Stimulated activated CD8-positive, alpha-beta memory T cell treated with anti-CD3 and anti-CD28 coated beads, Interleukin-7, amount 100 ng/mL, for 1 hour (primary cell): Measurements from ENCODE around the gene TCP11L1.
A peak's percentile ranks its signal among the peaks of the same experiment; 100 is the strongest.
"Not testable (repeated sequence)": the region's sequence is repeated elsewhere in the genome, so short reads cannot be mapped to it uniquely, and the experiment has no call there.

Experiments used
- DNase-seq, 2 donors: peaks; one replicate each; pipeline ENCODE4 v3.0.0-alpha.2; 2020; ENCODE audit warnings: low read depth in 2 of 2

The TCP11L1 gene

DNA sequence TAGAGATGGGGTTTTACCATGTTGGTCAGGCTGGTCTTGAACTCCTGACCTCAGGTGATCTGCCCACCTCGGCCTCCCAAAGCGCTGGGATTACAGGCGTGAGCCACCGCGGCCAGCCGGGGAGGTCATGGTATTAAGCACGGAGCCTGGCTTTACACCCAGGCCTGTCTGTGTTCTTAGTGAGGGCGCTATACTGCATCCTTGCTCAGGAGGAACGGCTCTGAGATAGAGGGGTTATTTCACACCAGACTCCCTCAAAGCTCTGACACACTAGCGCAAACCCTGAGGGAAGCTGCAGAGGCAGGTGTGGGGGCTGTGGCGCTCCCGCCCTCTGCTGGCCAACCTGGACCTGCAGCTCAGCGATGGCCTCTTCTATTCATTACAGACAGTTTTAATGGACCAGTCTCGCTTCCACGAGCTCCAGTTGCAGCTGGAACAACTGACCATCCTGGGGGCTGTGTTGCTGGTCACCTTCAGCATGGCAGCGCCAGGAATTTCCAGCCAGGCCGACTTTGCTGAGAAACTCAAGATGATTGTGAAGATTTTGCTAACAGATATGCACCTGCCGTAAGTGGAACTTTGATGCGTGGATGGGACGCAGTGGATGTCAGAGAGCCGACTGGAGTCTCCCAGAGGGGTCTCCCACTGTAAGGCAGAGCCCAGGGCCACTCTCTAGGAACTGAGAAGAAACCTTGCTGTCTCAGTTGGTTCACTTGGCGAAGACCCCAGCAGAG, 26.2 kb downstream of the TCP11L1 start:
- peak; percentile 32 to 54 for DNase-seq

DNA sequence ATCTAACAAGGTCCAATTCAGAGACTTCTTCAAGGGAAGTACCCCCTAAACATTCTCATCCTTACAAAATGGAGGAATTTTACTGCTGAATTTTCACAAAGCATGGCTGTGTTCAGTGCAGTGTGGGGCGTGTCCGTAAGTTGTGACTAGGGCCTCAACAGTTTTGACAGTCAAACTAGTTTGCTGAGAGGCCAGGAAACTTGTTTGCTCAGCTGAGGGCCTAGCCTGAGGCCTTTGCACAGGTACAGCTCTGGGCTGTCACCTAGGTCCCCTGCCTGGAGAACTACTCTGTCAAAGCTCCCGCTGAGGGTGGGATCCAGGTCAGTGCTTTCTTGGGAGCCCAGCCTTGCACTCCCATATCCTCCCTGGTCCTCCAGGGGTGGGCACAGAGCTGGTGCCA, 27.9 kb downstream of the TCP11L1 start:
- DNase-seq = no peak

DNA sequence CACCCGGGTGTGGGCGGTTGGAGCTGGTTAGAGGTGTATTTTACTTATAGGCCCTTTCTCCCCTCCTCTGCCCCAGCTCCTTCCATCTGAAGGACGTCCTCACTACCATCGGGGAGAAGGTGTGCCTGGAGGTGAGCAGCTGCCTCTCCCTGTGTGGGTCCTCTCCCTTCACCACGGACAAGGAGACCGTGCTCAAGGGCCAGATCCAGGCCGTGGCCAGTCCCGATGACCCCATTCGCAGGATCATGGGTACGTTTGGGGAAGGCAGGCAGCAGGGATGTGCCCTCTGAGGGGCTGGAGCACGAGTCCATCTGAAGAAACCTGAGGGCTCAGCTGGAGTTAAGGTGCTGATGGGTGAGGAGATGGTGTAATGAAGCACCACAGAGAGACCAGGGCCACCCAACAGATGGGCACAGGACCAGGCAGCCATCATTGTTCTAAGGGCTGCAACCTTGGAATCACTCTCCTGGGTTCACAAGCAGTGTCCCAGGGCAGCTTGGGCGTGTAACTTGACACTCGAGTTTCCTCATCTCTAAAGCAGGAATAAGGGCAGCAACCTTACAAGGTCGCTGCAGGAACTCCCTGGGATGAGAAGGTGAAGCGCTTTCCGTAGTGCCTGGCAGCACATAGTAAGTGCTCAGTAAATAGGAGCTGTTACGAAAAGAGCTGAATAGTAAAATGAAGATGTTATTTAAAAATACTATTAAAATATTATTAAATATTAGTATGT, 29.4 kb downstream of the TCP11L1 start:
- DNase-seq = no peak

DNA sequence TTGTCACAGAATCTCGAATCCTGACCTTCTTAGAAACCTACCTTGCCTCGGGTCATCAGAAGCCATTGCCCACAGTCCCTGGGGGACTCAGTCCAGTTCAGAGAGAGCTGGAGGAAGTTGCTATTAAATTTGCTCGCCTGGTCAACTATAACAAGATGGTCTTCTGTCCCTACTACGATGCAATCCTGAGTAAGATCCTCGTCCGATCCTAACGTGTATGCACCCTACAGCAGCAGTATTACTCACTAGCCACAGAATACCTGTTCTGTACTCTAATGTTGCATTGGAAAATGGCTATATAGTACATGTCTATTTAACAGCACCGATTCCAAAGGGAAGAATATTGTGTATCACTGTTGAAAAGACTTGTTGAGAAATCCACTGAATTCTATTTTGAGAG, 33.1 kb downstream of the TCP11L1 start:
- DNase-seq = no peak

DNA sequence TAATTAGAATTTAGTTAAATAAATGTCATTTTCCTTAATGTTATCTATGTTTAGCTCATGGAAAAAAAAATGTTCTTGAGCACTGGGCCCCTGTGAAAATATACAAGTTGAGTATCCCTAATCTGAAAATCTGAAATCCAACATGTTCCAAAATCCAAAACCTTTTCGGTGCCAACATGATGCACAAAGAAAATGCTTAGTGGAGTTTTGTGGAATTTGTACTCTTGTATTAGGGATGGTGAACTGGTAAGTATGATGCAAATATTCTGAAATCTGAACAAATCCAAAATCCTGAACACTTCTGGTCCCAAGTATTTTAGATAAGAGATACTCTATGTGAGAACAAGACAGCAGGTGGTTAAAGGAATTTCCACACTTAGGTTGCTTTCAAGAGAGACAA, 44.5 kb downstream of the TCP11L1 start:
- no peak for DNase-seq

DNA sequence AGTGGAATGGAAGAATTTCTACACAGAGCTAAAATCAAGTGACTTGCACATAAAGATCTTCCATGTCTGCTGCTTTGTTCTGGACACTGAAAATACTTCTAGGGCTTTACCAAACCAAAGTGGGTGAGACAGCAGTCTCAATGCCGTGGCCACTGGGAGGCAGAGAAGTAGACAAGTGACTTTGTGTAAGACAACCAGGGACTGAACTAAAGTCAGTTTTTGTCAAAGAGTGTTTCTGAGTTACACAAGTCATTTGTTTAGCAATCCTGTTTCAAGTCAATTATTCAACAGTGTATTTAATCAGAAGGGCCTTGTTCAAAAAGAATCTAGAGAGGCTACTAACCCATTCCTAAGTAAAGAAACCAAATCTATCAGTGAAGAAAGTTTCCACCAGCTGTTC, 46.6 kb downstream of the TCP11L1 start:
- no peak for DNase-seq

DNA sequence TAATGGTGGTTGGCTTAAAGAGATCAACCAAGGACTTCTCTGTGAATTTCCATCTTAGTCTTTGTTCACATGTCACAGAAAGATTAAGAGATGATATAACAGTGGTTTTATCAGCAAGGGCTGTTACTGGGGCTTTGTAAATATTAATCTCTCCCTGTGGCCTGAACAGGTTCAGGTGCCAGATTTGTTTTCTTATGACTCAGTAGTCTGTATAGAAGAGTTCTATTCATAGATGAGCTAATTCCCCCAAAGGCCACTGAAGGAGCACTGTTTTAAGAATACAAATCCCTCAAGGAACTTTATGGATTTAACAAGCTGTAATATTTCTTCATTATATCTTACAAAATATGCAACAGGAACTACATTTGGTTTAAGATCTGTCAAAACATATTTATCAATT, 50.4 kb downstream of the TCP11L1 start:
- no peak for DNase-seq

DNA sequence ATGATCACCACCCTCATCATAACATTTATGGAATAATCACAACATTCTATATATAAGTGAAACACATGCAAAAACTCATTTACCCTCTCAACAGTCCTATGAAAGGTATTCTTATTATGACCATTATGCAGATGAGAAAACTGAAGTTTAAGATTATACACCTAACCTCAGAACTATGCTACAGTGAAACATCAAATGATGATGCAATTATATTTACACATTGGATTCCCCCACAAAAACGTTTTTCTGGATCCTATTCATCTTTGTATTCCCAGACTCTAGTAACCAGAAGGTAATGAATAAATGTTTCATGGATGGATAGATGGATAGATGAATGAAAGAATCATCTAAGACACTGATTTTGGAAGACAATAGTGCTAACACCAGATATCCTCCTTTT, 54.8 kb downstream of the TCP11L1 start:
- DNase-seq = no peak

DNA sequence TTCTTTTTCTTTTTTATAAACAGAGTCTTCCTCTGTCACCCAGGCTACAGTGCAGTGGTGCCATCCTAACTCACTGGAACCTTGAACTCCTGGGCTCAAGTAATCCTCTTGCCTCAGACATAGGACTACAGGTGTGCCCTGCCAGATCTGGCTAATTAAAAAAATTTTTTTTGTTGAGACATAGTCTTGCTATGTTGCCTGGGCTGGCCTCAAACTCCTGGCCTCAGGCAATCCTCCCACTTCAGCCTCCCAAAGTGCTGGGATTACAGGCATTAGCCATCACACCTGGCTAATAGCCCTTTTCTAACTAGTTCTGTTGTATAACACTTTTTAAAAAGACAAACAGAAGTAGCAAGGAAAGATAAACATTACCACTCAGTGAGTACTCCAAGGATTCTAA, 64.5 kb downstream of the TCP11L1 start:
- DNase-seq = no peak

DNA sequence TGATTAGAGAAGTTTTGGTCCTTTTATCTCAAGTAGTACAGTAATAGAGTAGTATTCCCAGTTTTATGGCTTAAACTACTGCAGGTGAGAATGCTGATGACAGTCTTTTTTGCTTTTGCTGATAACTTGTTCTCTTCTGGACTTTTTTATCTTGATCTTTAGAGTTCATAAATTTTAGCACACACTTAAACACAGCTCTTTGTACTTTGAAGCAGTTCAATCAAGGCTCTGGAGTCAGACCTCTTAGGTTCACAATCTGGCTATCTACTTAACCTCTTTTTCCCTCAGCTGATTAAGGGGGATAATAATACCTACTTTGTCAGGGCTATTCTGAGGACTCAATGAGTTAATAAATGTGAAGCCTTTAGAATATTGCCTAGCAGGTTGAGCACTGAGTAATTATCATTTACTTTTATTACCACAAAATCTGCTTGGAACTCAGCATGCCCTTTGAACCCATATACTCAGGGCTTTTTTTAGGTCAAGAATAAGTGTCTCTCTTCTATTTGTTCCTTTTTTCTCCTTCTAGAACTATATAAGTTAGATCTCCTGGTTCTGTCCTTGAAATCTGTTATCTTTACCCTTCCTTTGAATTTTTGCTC, 70.0 kb downstream of the TCP11L1 start:
- no peak for DNase-seq

DNA sequence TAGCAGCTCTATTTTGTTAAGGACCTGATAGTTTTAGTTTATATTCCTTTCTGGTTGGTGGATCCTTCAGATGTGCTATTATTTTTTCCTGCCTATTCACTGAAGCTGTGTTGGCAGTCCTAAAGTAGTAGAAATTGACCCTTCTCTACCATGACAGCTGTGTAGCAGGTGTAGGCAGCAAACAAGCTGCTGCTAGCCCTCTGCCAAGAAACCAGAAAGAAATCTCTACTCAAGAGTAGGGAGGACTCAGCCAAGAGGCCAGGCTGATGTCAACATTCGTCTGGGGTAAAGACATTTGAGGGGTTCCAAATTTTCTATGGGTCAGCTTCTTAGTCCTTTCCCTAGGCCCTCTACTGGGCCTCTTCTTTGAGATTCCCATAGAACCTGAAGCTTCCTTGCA, 70.7 kb downstream of the TCP11L1 start:
- no peak for DNase-seq

DNA sequence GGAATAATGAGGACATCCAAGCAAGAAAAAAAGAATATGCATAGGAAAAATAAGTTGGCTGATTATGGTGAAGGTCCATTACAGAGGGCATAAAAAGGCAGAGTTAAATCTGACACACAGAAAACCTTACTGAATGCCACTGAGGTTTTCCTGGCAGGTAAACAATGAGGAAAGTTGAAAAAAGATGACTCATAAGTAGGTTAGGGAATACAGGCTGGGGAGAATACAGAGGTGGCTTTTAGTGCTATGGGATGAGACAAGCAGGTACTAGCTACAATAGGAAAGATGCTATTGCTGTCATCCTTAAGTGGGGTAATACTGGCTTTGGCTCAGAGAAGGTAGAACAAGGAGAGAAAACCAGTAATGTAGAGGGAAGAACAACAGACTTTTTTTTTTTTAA, 77.2 kb downstream of the TCP11L1 start:
- no peak for DNase-seq

DNA sequence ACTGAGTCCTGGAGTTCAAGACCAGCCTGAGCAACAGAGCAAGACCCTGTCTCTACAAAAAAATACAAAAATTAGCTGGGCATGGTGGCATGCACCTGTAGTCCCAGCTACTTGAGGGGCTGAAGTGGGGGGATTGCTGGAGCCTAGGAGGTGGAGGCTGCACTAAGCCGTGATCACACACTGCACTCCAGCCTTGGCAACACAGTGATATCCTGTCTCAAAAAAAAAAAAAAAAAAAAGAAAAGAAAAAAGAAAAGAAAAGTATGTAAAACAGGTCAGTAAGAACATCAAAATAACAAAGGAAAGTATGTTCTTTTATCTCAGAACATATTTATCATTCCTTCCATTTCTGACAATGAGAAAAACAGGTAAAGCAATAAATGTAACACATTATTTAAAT, 83.3 kb downstream of the TCP11L1 start:
- not testable (repeated sequence) for DNase-seq
